NOMO-1 (cell line): ENCODE results near the gene ZNF536.
A peak's percentile ranks its signal among the peaks of the same experiment; 100 is the strongest.
"Not testable (repeated sequence)": the region's sequence is repeated elsewhere in the genome, so short reads cannot be mapped to it uniquely, and the experiment has no call there.

ENCODE experiments used
- DNase-seq, 2 experiments: peaks; one replicate each; lab custom pipeline; 2025; ENCODE audit not compliant: unreplicated experiment in 2 of 2; lab: John Stamatoyannopoulos, UW

Gene ZNF536

GRCh38 chr19:30473334-30473867, 101.2 kb downstream of the ZNF536 start:
- DNase-seq: no peak

- no peak for DNase-seq
Measured at GRCh38 chr19:30476997-30477396, 104.8 kb downstream of the ZNF536 start.

GRCh38 chr19:30479231-30479630, 107.0 kb downstream of the ZNF536 start:
- no peak for DNase-seq

- DNase-seq: no peak
Measured at GRCh38 chr19:30480097-30480496, 107.9 kb downstream of the ZNF536 start.

- no peak for DNase-seq
Measured at GRCh38 chr19:30481063-30481462, 108.9 kb downstream of the ZNF536 start.

GRCh38 chr19:30481823-30482222, 109.6 kb downstream of the ZNF536 start:
- DNase-seq: no peak

GRCh38 chr19:30482956-30483355, 110.8 kb downstream of the ZNF536 start:
- no peak for DNase-seq

DNA sequence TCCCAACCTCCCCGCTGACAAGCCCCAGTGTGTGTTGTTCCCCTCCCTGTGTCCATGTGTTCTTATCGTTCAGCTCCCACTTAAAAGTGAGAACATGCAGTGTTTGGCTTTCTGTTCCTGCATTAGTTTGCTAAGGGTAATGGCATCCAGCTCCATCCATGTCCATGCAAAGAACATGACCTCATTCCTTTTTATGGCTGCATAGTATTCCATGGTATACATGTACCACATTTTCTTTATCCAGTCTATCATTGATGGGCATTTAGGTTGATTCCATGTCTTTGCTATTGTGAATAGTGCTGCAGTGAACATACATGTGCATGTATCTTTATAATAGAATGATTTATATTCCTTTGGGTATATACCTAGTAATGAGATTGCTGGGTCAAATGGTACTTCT, 114.1 kb downstream of the ZNF536 start:
- not testable (repeated sequence) for DNase-seq

GRCh38 chr19:30487178-30487577, 115.0 kb downstream of the ZNF536 start:
- DNase-seq: no peak

DNA sequence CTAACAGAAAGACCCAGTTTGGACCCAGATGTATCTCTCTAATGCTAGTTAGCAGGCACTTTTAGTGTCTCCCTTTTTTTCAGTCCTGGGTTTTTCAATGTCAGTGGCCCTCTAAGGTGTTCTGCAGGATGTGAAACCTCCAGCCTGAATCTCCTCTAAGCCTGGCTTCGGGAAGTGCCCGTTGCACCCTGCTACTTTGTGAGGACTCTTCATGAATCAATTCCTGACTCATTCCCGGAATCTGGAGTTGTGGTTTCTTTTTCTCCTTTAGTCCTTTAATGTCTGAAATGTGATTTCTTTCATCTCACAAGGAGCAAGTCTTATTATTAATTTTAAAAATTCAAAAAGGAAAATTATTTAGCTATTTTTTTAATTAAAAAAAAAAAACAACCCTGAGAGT, 116.0 kb downstream of the ZNF536 start:
- no peak for DNase-seq

- DNase-seq: no peak
Measured at GRCh38 chr19:30490760-30491159, 118.6 kb downstream of the ZNF536 start.

DNA sequence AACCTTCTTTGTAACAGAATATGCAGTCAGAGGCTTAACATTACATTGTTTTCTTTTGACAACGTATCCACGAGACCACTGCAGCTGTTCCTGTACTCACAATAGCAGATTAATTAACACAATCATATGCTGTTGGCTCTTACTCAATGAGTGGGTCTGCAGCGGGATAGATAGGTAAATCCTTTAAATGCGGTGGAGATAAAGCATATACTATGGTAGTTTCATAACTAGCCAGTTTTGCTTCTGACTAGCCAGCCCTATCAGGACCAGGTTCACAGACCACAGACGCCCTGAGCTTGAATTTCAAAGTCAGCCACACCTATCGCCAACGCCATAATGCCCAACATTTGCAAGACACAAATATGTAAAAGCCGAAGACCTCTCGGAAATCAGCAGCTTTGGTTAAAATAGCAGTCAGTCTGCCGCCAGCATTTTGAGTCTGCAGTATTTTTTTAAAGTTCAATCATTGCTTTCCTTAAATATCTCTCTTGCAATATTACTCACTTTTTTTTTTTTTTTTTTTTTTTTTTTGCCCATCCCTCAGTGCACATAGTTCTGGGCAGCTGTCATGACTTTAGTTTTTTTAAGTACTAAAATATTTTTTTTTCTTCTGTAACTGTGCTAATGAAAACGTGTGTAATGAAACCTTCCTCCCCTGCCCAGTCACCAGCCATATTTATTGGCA, 120.5 kb downstream of the ZNF536 start:
- DNase-seq: no peak

DNA sequence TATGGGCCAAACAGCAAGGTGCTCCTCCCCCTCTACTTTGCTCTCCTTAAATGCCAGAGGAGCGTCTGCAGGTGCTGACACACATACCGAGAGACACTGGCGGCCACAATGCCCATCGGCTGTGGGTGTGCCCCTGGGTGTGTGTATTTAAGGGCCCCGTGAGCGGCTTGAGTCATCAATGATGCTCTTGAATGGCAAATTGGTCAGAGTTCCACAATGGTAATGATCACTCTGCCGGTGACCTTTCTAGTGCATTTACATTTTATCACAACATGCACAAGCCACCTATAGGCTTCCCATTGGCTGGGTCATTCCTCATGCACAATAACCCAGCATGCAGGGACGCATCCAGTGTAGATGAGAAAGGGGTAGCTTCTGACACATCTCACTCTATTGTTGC, 124.8 kb downstream of the ZNF536 start:
- DNase-seq: no peak

GRCh38 chr19:30498085-30498484, 125.9 kb downstream of the ZNF536 start:
- not testable (repeated sequence) for DNase-seq

DNA sequence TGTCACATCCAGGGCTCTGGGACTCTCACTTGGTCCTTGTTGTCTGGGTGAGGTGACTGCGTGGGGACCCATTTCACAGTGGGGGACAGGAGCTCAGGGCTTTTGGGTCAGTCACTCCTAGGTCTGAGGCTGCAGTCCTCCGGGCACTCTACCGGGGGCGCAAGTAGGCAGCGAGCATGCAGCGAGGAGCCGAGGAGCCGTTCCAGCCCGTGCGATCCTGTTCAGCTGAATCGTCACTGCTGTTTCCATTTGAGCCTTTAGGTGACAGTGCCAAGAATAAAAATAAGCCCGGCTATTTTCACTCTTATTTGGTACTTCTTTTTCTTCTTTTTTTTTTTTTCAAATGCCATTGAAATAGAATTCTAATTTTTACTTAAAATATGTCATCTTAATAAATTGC, 126.5 kb downstream of the ZNF536 start:
- peak in 1 of 2 experiments; percentile 1 for DNase-seq

- no peak for DNase-seq
Measured at GRCh38 chr19:30504272-30504671, 132.1 kb downstream of the ZNF536 start.

DNA sequence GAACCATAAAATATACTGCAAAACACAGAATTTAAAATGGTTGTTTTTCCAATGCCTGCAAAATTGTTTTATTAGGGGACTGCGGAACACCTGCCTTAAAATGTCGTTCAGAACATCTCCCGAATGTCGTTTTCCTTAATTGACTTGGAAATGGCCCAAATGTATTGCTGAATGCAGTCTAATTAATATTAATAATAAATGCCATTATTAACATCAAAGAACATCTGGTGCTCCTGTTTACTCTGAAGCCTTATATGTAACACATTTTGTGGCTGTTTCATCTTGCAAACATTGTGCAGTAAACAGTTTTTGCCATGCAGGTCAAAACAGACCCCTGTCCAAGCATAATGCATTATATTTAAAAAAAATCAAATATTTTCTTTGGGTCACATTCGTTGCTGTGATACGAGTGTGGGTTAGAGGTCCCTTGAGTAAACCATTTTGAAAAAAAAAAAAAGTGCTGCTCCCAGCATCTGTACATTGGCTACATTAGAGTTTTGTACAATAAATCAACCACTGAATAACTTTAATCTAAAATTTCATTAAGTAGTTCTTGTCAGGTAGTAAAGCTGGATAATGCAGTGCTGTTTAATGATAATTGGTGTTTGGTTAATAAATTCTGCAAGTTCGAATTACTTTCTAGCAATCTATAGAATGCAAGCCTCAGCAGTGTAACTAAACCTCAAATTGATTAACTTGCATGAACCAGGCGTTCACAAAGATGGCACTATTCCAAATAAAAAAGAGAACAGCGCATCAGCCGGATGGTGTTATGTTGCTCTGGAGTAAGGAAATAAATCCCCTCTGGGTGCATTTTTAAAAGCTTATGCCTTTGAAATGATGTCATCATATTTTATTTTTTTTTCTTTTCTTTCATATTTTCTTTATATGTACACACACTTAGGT, 140.2 kb downstream of the ZNF536 start:
- DNase-seq: no peak

- DNase-seq: no peak
Measured at GRCh38 chr19:30513082-30513411, 140.9 kb downstream of the ZNF536 start.

DNA sequence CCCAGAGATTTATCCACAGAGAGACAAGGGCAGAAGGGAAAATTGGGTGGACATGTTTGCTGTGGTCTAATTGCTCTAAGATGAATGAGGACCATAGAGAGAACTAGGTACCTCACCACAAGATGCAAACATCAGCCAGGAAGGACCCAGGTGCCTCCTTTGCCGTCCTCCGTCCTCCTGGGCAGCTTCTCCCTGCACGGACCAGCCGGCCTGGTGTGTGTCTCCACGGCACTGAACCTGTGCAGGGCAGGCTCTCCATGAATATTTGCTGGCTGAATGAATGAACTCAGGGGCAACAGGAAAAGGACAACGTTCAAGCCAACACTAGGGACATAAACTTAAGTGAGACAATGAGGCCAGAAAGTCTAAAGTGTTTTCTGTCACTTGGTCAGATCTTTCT, 143.9 kb downstream of the ZNF536 start:
- DNase-seq: no peak

DNA sequence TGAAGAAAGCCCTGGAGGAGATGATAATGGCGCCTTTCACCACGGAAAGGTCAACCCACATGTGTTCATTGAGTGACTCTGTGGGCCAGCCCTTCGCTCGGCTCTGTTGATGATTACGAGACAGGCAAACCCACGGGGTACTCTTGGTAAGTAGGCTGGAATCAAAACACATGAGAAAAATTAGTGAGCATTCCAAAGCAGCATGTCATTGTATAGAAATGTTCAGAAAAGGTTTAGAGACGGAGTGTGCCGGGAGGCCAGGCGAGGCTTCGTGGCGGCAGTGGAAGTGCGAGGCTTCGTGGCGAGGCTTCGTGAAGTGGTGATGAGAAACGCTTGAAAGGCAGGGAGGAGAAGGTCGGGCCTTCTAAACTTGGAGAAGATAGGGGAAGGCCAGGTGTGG, 144.3 kb downstream of the ZNF536 start:
- DNase-seq: no peak

GRCh38 chr19:30518965-30519606, 146.9 kb downstream of the ZNF536 start:
- no peak for DNase-seq
